Liver (tissue), 9 donors: ENCODE data around the gene CIAO3. TPM values are rescaled to one million over a fixed set of nuclear protein-coding genes. Genes with fewer than 3 reads are reported as not detected.

ENCODE experiments used
- DNase-seq: peaks from one replicate; pipeline ENCODE4 v3.0.0-alpha.2; 2017; ENCODE audit warnings: low spot score
- H3K27ac ChIP-seq, 2 donors: one replicate each; pipeline ENCODE4 v1.7.0; 2013; ENCODE audit warnings: inconsistent platforms in 2 of 2, low read length in 2 of 2, control low read depth in 1 of 2, low read depth in 1 of 2, mild to moderate bottlenecking in 1 of 2
- H3K27me3 ChIP-seq, 4 donors: one replicate each; pipeline versions ENCODE4 v1.6.1 to v1.7.0; 2013; ENCODE audit warnings: low read length in 3 of 4, inconsistent platforms in 1 of 4, mild to moderate bottlenecking in 1 of 4, moderate library complexity in 1 of 4; ENCODE audit not compliant: control insufficient read depth in 4 of 4, insufficient read depth in 4 of 4
- H3K36me3 ChIP-seq, 4 donors: one replicate each; pipeline versions ENCODE4 v1.6.1 to v1.7.0; 2013; ENCODE audit warnings: low read length in 3 of 4, mild to moderate bottlenecking in 3 of 4, low read depth in 1 of 4, moderate library complexity in 1 of 4; ENCODE audit not compliant: control insufficient read depth in 4 of 4, insufficient read depth in 3 of 4
- H3K4me1 ChIP-seq, 4 donors: one replicate each; pipeline versions ENCODE4 v1.6.1 to v1.7.0; 2013; ENCODE audit warnings: low read length in 3 of 4, mild to moderate bottlenecking in 3 of 4, moderate library complexity in 1 of 4; ENCODE audit not compliant: control insufficient read depth in 4 of 4, insufficient read depth in 4 of 4
- H3K4me3 ChIP-seq, 3 donors: one replicate each; pipeline versions ENCODE4 v1.6.1 to v1.7.0; 2013; ENCODE audit warnings: low read length in 3 of 3, control low read depth in 1 of 3, low read depth in 1 of 3, mild to moderate bottlenecking in 1 of 3
- H3K9ac ChIP-seq, 2 donors: one replicate each; pipeline ENCODE4 v1.7.0; 2013; ENCODE audit warnings: low read length in 2 of 2, mild to moderate bottlenecking in 2 of 2, moderate library complexity in 2 of 2, control low read depth in 1 of 2, low read depth in 1 of 2
- H3K9me3 ChIP-seq, 4 donors: one replicate each; pipeline versions ENCODE4 v1.6.1 to v1.7.0; 2013; ENCODE audit warnings: low read length in 3 of 4; ENCODE audit not compliant: control insufficient read depth in 4 of 4
- ATF3 ChIP-seq: IDR thresholded peaks from 2 replicates; pipeline ENCODE4 v1.6.1; 2016; ENCODE audit warnings: antibody characterized with exemption
- CTCF ChIP-seq: fragments of 150-350 bp; IDR thresholded peaks from 2 replicates; pipeline ENCODE4 v1.5.1; 2017; ENCODE audit warnings: improper control_type of control experiment, low read depth, low read length; ENCODE audit not compliant: missing input control
- EGR1 ChIP-seq, 2 donors: IDR thresholded peaks; 2 replicates each; pipeline ENCODE4 v1.6.1; 2016 to 2018; ENCODE audit warnings: antibody characterized with exemption in 2 of 2, low read depth in 2 of 2
- FOXA1 ChIP-seq: IDR thresholded peaks from 2 replicates; pipeline ENCODE4 v1.6.1; 2016; ENCODE audit warnings: antibody characterized with exemption
- FOXA2 ChIP-seq: IDR thresholded peaks from 2 replicates; pipeline ENCODE4 v1.6.1; 2016; ENCODE audit warnings: antibody characterized with exemption
- GABPA ChIP-seq, 2 donors: IDR thresholded peaks in 1 of 2; conservative IDR thresholded peaks in 1 of 2; 2 replicates each; pipeline ENCODE4 v1.6.1; 2016; ENCODE audit warnings: antibody characterized with exemption in 2 of 2, mild to moderate bottlenecking in 1 of 2, moderate library complexity in 1 of 2
- HNF4A ChIP-seq, 2 donors: conservative IDR thresholded peaks; 2 replicates each; pipeline ENCODE4 v1.6.1; 2016; ENCODE audit warnings: antibody characterized with exemption in 2 of 2, mild to moderate bottlenecking in 2 of 2
- HNF4G ChIP-seq: IDR thresholded peaks from 2 replicates; pipeline ENCODE4 v1.6.1; 2016; ENCODE audit warnings: antibody characterized with exemption
- JUND ChIP-seq, 2 donors: IDR thresholded peaks; 2 replicates each; pipeline ENCODE4 v1.6.1; 2016; ENCODE audit warnings: antibody characterized with exemption in 2 of 2
- MAX ChIP-seq: IDR thresholded peaks from 2 replicates; pipeline ENCODE4 v1.6.1; 2016; ENCODE audit warnings: antibody characterized with exemption
- NR2F2 ChIP-seq: IDR thresholded peaks from 2 replicates; pipeline ENCODE4 v1.6.1; 2016; ENCODE audit warnings: antibody characterized with exemption
- RAD21 ChIP-seq, 2 donors: IDR thresholded peaks; 2 replicates each; pipeline ENCODE4 v1.6.1; 2016; ENCODE audit warnings: antibody characterized with exemption in 2 of 2, mild to moderate bottlenecking in 2 of 2
- REST ChIP-seq: IDR thresholded peaks from 2 replicates; pipeline ENCODE4 v1.6.1; 2016; ENCODE audit warnings: antibody characterized with exemption, mild to moderate bottlenecking
- RXRA ChIP-seq, 2 donors: IDR thresholded peaks; 2 replicates each; pipeline ENCODE4 v1.6.1; 2017 to 2018; ENCODE audit warnings: antibody characterized with exemption in 2 of 2, mild to moderate bottlenecking in 1 of 2
- SP1 ChIP-seq: IDR thresholded peaks from 2 replicates; pipeline ENCODE4 v1.6.1; 2018; ENCODE audit warnings: antibody characterized with exemption, mild to moderate bottlenecking
- TAF1 ChIP-seq: conservative IDR thresholded peaks from 2 replicates; pipeline ENCODE4 v1.6.1; 2016; ENCODE audit warnings: antibody characterized with exemption, mild to moderate bottlenecking
- YY1 ChIP-seq: IDR thresholded peaks from 2 replicates; pipeline ENCODE4 v1.6.1; 2016; ENCODE audit warnings: antibody characterized with exemption, mild to moderate bottlenecking
- ZBTB33 ChIP-seq: IDR thresholded peaks from 2 replicates; pipeline ENCODE4 v1.6.1; 2016; ENCODE audit warnings: antibody characterized with exemption
- WGBS: extraction: QIAGEN DNeasy Blood & Tissue Kit; methylation state at CpG from one replicate; pipeline ENCODE4 v1.1.7; 2013; 5-methylcytosine and 5-hydroxymethylcytosine counted together
- polyA plus RNA-seq, 2 donors: library from polyadenylated mRNA; stranded (reverse) in 1 of 2; unstranded in 1 of 2; fragments of 200-250 nt in 1 of 2; fragments of >200 nt in 1 of 2; fragmentation: Nextera tagmentation in 1 of 2; extraction: Ambion mirVana in 1 of 2; gene quantifications; one replicate each; pipeline versions ENCODE4 v1.2.1 to v1.2.3, GENCODE V29; 2013 to 2015
- total RNA-seq, 2 donors: library from RNA; depleted of rRNA; stranded (reverse); fragments of >200 nt; gene quantifications; one replicate each; pipeline ENCODE4 v1.2.3, GENCODE V29; 2014
- donor health status: healthy.
- donor health status: healthy.
- donor health status: healthy.
- donor health status: healthy.
- donor health status: healthy.

Gene CIAO3
- total and polyA plus RNA-seq, 4 donors, result 13.2 to 24.3 (median 16.5) TPM

- H3K9me3 ChIP-seq, result no peaks in the 10 kb centered on the region
- H3K4me1 ChIP-seq, result peaks cover 0 to 3% (median 0%) of the 10 kb centered on the region in 4 donors
- no peak overlapping the region for H3K4me3 ChIP-seq
- TF ChIP-seq FOXA1, result no peak
- TF ChIP-seq REST, result peak; percentile 96
- peaks cover 2 to 20% (median 7%) of the 10 kb centered on the region in 4 donors for H3K27me3 ChIP-seq
- 9% methylated on average over 76 of the region's 76 CpGs for WGBS
- no peaks in the 10 kb centered on the region for H3K36me3 ChIP-seq
- no peak overlapping the region for H3K9ac ChIP-seq
- H3K27ac ChIP-seq, result no peak overlapping the region
- peak; percentile 60 for DNase-seq
Observed at GRCh38 chr16:700684-701584, 39.9 kb downstream of the CIAO3 start.

GRCh38 chr16:698911-699671 lies 41.7 kb downstream of the CIAO3 start:
- no peaks in the 10 kb centered on the region for H3K9me3 ChIP-seq
- H3K4me3 ChIP-seq, result no peak overlapping the region
- peaks cover 0 to 12% (median 6%) of the 10 kb centered on the region in 4 donors for H3K4me1 ChIP-seq
- no peak overlapping the region for H3K9ac ChIP-seq
- no peaks in the 10 kb centered on the region for H3K36me3 ChIP-seq
- WGBS, result 73% methylated on average over 19 of the region's 19 CpGs
- no peak overlapping the region for H3K27ac ChIP-seq
- no peak for DNase-seq
- H3K27me3 ChIP-seq, result peaks cover 2 to 23% (median 7%) of the 10 kb centered on the region in 4 donors
- TF ChIP-seq GABPA (IDR thresholded peaks at IDR 0.05 in 1 of 2, conservative IDR thresholded peaks at IDR 0.05 in 1 of 2) (no peak), HNF4G (no peak), YY1 (no peak), REST (no peak), ZBTB33 (no peak), TAF1 (no peak), JUND (IDR thresholded peaks at IDR 0.05) (no peak), FOXA1 (no peak), EGR1 (IDR thresholded peaks at IDR 0.05; ENCODE audit: low read depth in 2 of 2) (no peak), SP1 (no peak), ATF3 (no peak), CTCF (no peak), RAD21 (IDR thresholded peaks at IDR 0.05) (no peak), HNF4A (conservative IDR thresholded peaks at IDR 0.05) (no peak), MAX (no peak), RXRA (IDR thresholded peaks at IDR 0.05) (no peak), NR2F2 (no peak), FOXA2 (no peak)
